Measurements from ENCODE around the gene CACNG8.

DNA sequence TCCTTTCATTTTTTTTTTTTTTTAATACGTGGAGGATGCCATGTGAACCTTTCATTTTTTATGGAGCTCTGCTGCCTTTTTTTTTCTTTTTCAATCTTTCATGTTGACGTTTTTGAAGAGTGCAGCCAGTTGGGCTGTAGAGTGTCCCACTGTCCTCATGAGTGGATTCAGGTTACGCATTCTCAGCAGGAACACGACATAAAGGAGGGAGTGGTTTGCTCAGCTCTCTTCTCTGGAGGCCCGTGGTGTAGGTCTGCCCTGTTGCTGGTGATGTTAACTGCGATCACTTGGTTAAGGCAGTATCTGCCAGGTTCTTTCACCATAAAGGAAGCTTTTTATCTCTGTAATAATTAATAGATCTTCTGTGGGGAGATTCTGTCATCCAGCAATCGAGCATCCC, 26.7 kb upstream of the CACNG8 start:
- TF ChIP-seq CTCF (IDR thresholded peaks at IDR 0.05), result no peak
- no peak for TF ChIP-seq POLR2A (IDR thresholded peaks at IDR 0.05)

Measured in body of pancreas (tissue), 4 donors.